Measurements from ENCODE around the gene STK39. TPM values are rescaled to one million over a fixed set of nuclear protein-coding genes. Genes with fewer than 3 reads are reported as not detected.

Gene STK39
- total and polyA plus RNA-seq, 2 donors (not counting 1 experiment from before 2014, with no cell fraction given) = 16.7 to 30.1 TPM

DNA sequence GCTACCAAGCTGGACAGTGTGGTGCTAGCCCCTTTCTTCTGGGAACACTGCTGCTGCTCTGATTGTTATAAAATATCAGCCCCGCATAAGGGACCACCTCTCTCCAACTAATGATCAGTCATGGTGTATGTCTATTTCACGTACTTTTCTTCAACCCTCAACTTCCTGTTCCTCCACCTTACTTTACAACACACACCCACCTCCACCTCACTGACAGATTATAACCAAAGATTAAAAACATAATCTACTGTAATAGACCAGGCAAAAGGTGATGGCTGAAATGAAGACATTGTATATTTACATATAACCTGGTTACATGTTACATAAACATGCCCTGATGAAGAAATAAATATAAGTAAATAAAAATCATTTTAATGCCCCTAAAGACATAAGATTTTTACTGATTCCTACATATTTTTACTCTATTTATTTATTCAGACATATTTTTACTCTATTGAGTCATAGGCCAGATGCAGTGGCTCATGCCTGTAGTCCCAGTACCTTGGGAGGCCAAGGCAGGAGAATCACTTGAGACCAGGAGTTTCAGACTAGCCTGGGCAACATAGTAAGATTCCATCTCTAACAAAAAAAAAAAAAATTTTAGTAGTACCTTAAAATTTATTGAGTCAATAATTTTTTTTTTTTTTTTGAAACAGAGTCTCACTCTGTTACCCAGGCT, 12.8 kb downstream of the STK39 start:
- peaks cover 1% of the 10 kb centered on the region for H3K36me3 ChIP-seq (ENCODE audit: control insufficient read depth, insufficient read depth, low read length)
- no peak overlapping the region for H3K4me2 ChIP-seq (ENCODE audit: extremely low read depth, insufficient read depth, low read length)
- H2AFZ ChIP-seq (ENCODE audit: low read length) = no peak overlapping the region
- H3K27me3 ChIP-seq (ENCODE audit: control insufficient read depth, insufficient read depth, low read length) = no peaks in the 10 kb centered on the region
- DNase-seq (ENCODE audit: low read depth in 2 of 2) = no peak
- TF ChIP-seq EZH2 (IDR thresholded peaks at IDR 0.05; ENCODE audit: low read length, missing control alignments) = no peak
- TF ChIP-seq, protein P1, sequence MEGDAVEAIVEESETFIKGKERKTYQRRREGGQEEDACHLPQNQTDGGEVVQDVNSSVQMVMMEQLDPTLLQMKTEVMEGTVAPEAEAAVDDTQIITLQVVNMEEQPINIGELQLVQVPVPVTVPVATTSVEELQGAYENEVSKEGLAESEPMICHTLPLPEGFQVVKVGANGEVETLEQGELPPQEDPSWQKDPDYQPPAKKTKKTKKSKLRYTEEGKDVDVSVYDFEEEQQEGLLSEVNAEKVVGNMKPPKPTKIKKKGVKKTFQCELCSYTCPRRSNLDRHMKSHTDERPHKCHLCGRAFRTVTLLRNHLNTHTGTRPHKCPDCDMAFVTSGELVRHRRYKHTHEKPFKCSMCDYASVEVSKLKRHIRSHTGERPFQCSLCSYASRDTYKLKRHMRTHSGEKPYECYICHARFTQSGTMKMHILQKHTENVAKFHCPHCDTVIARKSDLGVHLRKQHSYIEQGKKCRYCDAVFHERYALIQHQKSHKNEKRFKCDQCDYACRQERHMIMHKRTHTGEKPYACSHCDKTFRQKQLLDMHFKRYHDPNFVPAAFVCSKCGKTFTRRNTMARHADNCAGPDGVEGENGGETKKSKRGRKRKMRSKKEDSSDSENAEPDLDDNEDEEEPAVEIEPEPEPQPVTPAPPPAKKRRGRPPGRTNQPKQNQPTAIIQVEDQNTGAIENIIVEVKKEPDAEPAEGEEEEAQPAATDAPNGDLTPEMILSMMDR (conservative IDR thresholded peaks at IDR 0.05 in 1 of 2, IDR thresholded peaks at IDR 0.05 in 1 of 2; ENCODE audit: low read depth in 1 of 2, low read length in 2 of 2) = no peak
- peaks cover 43% of the 10 kb centered on the region for H3K79me2 ChIP-seq (ENCODE audit: control insufficient read depth, insufficient read depth, low read length)
- H4K20me1 ChIP-seq (ENCODE audit: control insufficient read depth, extremely low read depth, insufficient read depth, low read length) = no peaks in the 10 kb centered on the region
- no peak overlapping the region for H3K9ac ChIP-seq (ENCODE audit: insufficient read depth, low read length)
- H3K4me1 ChIP-seq (ENCODE audit: control insufficient read depth, extremely low read depth, insufficient read depth, low read length) = peaks cover 12% of the 10 kb centered on the region
- peak overlapping the region; percentile 4 for H3K27ac ChIP-seq (ENCODE audit: insufficient read depth, low read length)
- no peaks in the 10 kb centered on the region for H3K9me3 ChIP-seq (ENCODE audit: control insufficient read depth, insufficient read depth, low read depth, low read length)
- H3K4me3 ChIP-seq (replicated peaks in 1 of 4; ENCODE audit: control extremely low read depth in 1 of 4, insufficient read depth in 1 of 4, low read depth in 3 of 4, low read length in 4 of 4) = no peak overlapping the region

DNA sequence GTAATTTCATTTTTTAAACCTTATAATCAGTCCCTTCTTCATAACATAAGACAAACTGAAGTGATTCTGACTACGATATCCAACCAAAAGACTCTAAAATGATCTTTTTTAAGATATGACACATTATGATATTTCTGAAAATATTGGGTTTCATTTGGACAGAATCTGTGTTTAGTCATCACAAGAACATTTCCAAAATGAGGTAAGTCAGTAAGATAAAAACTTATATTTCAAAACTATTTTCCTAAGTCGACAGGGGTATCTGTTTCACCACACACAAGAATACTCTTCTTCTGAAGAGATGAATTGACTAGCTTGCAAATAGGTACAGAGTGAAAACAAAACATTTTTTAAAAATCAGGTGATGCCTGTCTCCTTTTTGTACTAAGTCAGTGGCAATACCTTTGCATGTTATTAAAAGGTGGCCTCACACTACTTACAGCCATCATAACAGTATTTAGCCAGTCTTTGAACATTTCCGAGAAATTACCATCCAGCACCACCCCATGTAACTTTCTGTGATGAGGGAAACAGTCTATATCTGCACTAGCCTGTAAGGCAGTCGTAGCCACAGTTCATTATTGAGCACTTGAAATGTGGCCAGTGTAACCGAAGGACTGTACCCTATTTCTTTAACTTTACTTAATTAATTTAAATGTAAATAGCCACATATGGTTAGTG, 13.5 kb downstream of the STK39 start:
- H3K4me3 ChIP-seq (replicated peaks in 1 of 4; ENCODE audit: control extremely low read depth in 1 of 4, insufficient read depth in 1 of 4, low read depth in 3 of 4, low read length in 4 of 4) = no peak overlapping the region

DNA sequence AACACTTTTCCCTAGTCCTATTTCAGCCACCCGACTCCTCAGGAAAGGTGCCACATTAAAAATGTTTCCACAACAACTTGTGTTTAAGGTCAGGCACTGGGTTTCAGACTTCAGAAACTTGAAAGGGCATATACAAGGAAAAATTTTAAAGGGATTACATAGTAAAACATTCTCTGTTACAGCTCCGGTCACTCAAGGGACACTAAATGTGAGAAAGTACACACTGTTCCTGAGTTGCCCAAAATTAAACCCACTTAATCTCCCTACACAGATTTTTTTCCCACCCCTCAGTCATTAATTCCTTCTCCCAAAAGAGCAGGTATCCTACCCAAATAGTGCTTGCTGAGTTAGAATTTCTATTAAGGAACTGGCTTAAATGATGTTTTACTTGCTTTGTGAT, 14.2 kb downstream of the STK39 start:
- Histone ChIP-seq H3K4me3 (replicated peaks in 1 of 4; ENCODE audit: control extremely low read depth in 1 of 4, insufficient read depth in 1 of 4, low read depth in 3 of 4, low read length in 4 of 4) (no peak overlapping the region), H3K4me2 (ENCODE audit: extremely low read depth, insufficient read depth, low read length) (peak overlapping the region; percentile 32), H3K4me1 (ENCODE audit: control insufficient read depth, extremely low read depth, insufficient read depth, low read length) (peaks cover 11% of the 10 kb centered on the region), H3K9ac (ENCODE audit: insufficient read depth, low read length) (no peak overlapping the region), H3K27ac (ENCODE audit: insufficient read depth, low read length) (no peak overlapping the region), H3K79me2 (ENCODE audit: control insufficient read depth, insufficient read depth, low read length) (peaks cover 38% of the 10 kb centered on the region), H3K9me3 (ENCODE audit: control insufficient read depth, insufficient read depth, low read depth, low read length) (no peaks in the 10 kb centered on the region), H3K27me3 (ENCODE audit: control insufficient read depth, insufficient read depth, low read length) (no peaks in the 10 kb centered on the region), H4K20me1 (ENCODE audit: control insufficient read depth, extremely low read depth, insufficient read depth, low read length) (no peaks in the 10 kb centered on the region), H2AFZ (ENCODE audit: low read length) (no peak overlapping the region), H3K36me3 (ENCODE audit: control insufficient read depth, insufficient read depth, low read length) (peaks cover 1% of the 10 kb centered on the region)
- TF ChIP-seq, protein P1 (conservative IDR thresholded peaks at IDR 0.05 in 1 of 2, IDR thresholded peaks at IDR 0.05 in 1 of 2; ENCODE audit: low read depth in 1 of 2, low read length in 2 of 2) = no peak
- TF ChIP-seq EZH2 (IDR thresholded peaks at IDR 0.05; ENCODE audit: low read length, missing control alignments) = no peak
- DNase-seq (ENCODE audit: low read depth in 2 of 2) = no peak

More for the DNA sequence above, 13.5 kb downstream of the STK39 start:
- Histone ChIP-seq H3K4me1 (ENCODE audit: control insufficient read depth, extremely low read depth, insufficient read depth, low read length) (peaks cover 12% of the 10 kb centered on the region), H3K36me3 (ENCODE audit: control insufficient read depth, insufficient read depth, low read length) (peaks cover 1% of the 10 kb centered on the region), H3K79me2 (ENCODE audit: control insufficient read depth, insufficient read depth, low read length) (peaks cover 37% of the 10 kb centered on the region), H3K27me3 (ENCODE audit: control insufficient read depth, insufficient read depth, low read length) (no peaks in the 10 kb centered on the region), H2AFZ (ENCODE audit: low read length) (no peak overlapping the region), H3K27ac (ENCODE audit: insufficient read depth, low read length) (peak overlapping the region; percentile 4), H4K20me1 (ENCODE audit: control insufficient read depth, extremely low read depth, insufficient read depth, low read length) (no peaks in the 10 kb centered on the region), H3K9me3 (ENCODE audit: control insufficient read depth, insufficient read depth, low read depth, low read length) (no peaks in the 10 kb centered on the region), H3K4me2 (ENCODE audit: extremely low read depth, insufficient read depth, low read length) (peak overlapping the region; percentile 52), H3K9ac (ENCODE audit: insufficient read depth, low read length) (no peak overlapping the region)
- TF ChIP-seq, protein P1 (conservative IDR thresholded peaks at IDR 0.05 in 1 of 2, IDR thresholded peaks at IDR 0.05 in 1 of 2; ENCODE audit: low read depth in 1 of 2, low read length in 2 of 2) = no peak
- TF ChIP-seq EZH2 (IDR thresholded peaks at IDR 0.05; ENCODE audit: low read length, missing control alignments) = no peak
- peak; percentile 19 to 46 for DNase-seq (ENCODE audit: low read depth in 2 of 2)

All from fibroblast of lung (primary cell).